Measurements from ENCODE around the gene PAX8. TPM values are rescaled to one million over a fixed set of nuclear protein-coding genes. Genes with fewer than 3 reads are reported as not detected.

Gene PAX8
- 0.43 and 0.79 TPM in 2 replicates for total RNA-seq

GRCh38 chr2:113278742-113279139 is at the start of gene PAX8:
Gene PAX8, minus strand, starts transcription at chr2:113278921. Its CDS starts 527 bp downstream, at chr2:113278394.

GRCh38 chr2:113173542-113174375 is 105.0 kb downstream of the PAX8 start, which contains the start of gene PSD4:
Gene PSD4, plus strand, starts transcription at chr2:113173971. Its CDS starts 8,486 bp downstream, at chr2:113182457.

Other genes with a start within 250 kb of the PAX8 start
- gene IL36B, start 226.1 kb downstream of the PAX8 start, total RNA-seq: not detected in 2 replicates
- not detected in 2 replicates for gene IL36RN, start 219.7 kb downstream of the PAX8 start, total RNA-seq
- not detected in 2 replicates for gene IL1F10, start 211.0 kb downstream of the PAX8 start, total RNA-seq
- 0.16 TPM in 1 of 2 replicates, not detected in the other for gene IL1RN, start 151.3 kb downstream of the PAX8 start, total RNA-seq
- gene PSD4, start 105.0 kb downstream of the PAX8 start, total RNA-seq: 0.17 and 1.6 TPM in 2 replicates
- 59.7 and 95.2 TPM in 2 replicates for gene ZNG1B, start 158.8 kb upstream of the PAX8 start, total RNA-seq
- gene FOXD4L1, start 219.7 kb upstream of the PAX8 start, total RNA-seq: under 0.01 TPM in 1 of 2 replicates, not detected in the other